ENCODE data around the gene UBE2A. TPM values are rescaled to one million over a fixed set of nuclear protein-coding genes. Genes with fewer than 3 reads are reported as not detected.

The UBE2A gene
- total and polyA plus RNA-seq, 8 donors, result 4.5 to 62.0 (median 34.4) TPM

DNA sequence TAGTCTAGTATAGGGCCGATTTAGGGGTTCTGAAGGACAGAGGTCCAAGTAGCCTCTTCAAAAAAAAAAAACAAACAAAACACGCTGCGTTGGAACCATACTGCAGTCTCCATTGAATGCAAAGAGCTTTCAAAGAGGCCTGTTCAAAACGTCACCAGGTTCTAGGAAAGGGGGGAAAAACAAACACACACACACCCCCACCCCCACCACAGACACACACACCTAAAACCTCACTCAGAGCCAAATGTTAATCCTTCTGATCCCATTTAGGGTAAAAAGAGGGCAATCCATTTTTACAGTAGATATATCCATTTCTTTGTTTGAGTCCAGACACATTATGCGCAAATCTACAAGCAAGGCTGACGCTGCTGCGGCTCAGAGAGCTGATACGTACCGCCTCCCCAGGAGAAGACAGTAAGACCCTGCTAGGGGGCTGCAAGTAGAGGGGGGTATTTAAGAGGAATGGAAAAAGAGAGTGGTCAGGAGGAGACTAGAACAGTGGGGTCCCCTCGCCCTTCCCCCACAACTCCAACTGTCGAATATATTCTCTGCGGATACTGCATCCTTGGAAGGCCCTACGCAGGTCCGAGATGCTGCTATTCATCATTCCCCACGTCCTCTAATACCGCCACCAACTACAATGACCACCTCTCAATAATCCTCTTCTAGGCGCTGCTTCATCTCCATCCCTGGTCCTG is 30.6 kb downstream of the UBE2A start:
- H3K36me3 ChIP-seq, result peaks cover 0 to 8% (median 0%) of the 10 kb centered on the region in 4 donors
- 8 to 45% (median 21%) methylated on average over 13 to 17 of the region's 17 CpGs for WGBS, 5 donors
- peak overlapping the region in 3 of 5 donors; percentile 86 to 92 (median 90) for H3K27ac ChIP-seq
- peak overlapping the region; percentile 65 to 72 (median 72) for H3K4me3 ChIP-seq
- intact Hi-C loops (cut with DNase I; ENCODE audit: low total_unique reads), result no loop called here
- H3K4me1 ChIP-seq, result peaks cover 0 to 17% (median 6%) of the 10 kb centered on the region in 4 donors
- H3K9me3 ChIP-seq, result no peaks in the 10 kb centered on the region
- TF ChIP-seq EP300 (IDR thresholded peaks at IDR 0.05) (no peak), POLR2AphosphoS5 (IDR thresholded peaks at IDR 0.05) (no peak), POLR2A (IDR thresholded peaks at IDR 0.05) (no peak)
- TF ChIP-seq, protein P1, sequence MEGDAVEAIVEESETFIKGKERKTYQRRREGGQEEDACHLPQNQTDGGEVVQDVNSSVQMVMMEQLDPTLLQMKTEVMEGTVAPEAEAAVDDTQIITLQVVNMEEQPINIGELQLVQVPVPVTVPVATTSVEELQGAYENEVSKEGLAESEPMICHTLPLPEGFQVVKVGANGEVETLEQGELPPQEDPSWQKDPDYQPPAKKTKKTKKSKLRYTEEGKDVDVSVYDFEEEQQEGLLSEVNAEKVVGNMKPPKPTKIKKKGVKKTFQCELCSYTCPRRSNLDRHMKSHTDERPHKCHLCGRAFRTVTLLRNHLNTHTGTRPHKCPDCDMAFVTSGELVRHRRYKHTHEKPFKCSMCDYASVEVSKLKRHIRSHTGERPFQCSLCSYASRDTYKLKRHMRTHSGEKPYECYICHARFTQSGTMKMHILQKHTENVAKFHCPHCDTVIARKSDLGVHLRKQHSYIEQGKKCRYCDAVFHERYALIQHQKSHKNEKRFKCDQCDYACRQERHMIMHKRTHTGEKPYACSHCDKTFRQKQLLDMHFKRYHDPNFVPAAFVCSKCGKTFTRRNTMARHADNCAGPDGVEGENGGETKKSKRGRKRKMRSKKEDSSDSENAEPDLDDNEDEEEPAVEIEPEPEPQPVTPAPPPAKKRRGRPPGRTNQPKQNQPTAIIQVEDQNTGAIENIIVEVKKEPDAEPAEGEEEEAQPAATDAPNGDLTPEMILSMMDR (IDR thresholded peaks at IDR 0.05), result no peak
- peak in 1 of 2 donors; percentile 19 for DNase-seq
- no peaks in the 10 kb centered on the region for H3K27me3 ChIP-seq

GRCh38 chrX:119605464-119606279 is 31.3 kb downstream of the UBE2A start:
- Histone ChIP-seq H3K4me3 (peak overlapping the region; percentile 65 to 72 (median 72)), H3K36me3 (peaks cover 0 to 8% (median 0%) of the 10 kb centered on the region in 4 donors), H3K4me1 (peaks cover 0 to 17% (median 6%) of the 10 kb centered on the region in 4 donors), H3K27ac (peak overlapping the region; percentile 46 to 92 (median 86)), H3K27me3 (no peaks in the 10 kb centered on the region), H3K9me3 (no peaks in the 10 kb centered on the region)
- intact Hi-C loops (cut with DNase I; ENCODE audit: low total_unique reads), result no loop called here
- no peak for TF ChIP-seq POLR2A (IDR thresholded peaks at IDR 0.05)
- no peak for TF ChIP-seq POLR2AphosphoS5 (IDR thresholded peaks at IDR 0.05)
- DNase-seq, result peak; percentile 40 to 70
- WGBS, 5 donors, result 0 to 41% (median 4%) methylated on average over 13 to 65 of the region's 68 CpGs

- Histone ChIP-seq H3K4me3 (peak within 1 kb of the TSS; percentile 65 to 72 (median 72)), H3K36me3 (peaks cover 0 to 2% (median 0%) of the 10 kb centered on the region in 4 donors), H3K4me1 (peaks cover 0 to 17% (median 6%) of the 10 kb centered on the region in 4 donors), H3K27ac (peak within 1 kb of the TSS; percentile 86 to 92 (median 88)), H3K9me3 (no peaks in the 10 kb centered on the region), H3K27me3 (no peaks in the 10 kb centered on the region)
- 1 to 44% (median 12%) methylated on average over 15 to 46 of the region's 46 CpGs for WGBS, 5 donors
- intact Hi-C loops (cut with DNase I; ENCODE audit: low total_unique reads), result no loop called here
- TF ChIP-seq, protein P1 (IDR thresholded peaks at IDR 0.05), result no peak
- TF ChIP-seq POLR2A (IDR thresholded peaks at IDR 0.05) (peak in 2 of 4 donors; percentile 21 to 71), POLR2AphosphoS5 (IDR thresholded peaks at IDR 0.05) (peak; percentile 78 to 95 (median 90)), EP300 (IDR thresholded peaks at IDR 0.05) (no peak)
- peak; percentile 93 to 97 for DNase-seq
Measured at GRCh38 chrX:119606280-119607017, 32.1 kb downstream of the UBE2A start, which contains the start of gene NKRF. TSS of gene NKRF (minus strand) at chrX:119606424.

DNA sequence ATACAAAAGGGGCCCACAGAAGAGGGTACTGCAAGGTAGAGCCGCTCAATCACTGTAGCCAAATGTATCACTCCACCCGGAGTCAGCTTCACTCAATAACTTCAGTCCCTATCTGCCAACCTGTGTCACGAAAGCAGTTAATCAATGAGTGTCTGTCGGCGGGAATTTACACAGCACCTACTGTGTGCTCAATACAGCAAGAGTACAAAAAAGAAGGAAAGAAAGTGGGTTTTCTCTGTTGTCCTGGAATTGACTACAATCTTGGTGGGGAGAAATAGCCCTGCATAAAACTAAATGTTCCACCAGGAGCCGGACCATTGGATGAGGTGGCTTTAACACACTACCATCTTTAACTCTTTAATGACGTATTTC is 32.6 kb downstream of the UBE2A start:
- no peaks in the 10 kb centered on the region for H3K9me3 ChIP-seq
- peaks cover 0 to 17% (median 6%) of the 10 kb centered on the region in 4 donors for H3K4me1 ChIP-seq
- WGBS, 5 donors, result 22 to 50% (median 34%) methylated on average over 7 of the region's 7 CpGs
- intact Hi-C loops (cut with DNase I; ENCODE audit: low total_unique reads), result no loop called here
- H3K27me3 ChIP-seq, result no peaks in the 10 kb centered on the region
- TF ChIP-seq POLR2AphosphoS5 (IDR thresholded peaks at IDR 0.05) (no peak), POLR2A (IDR thresholded peaks at IDR 0.05) (no peak), EP300 (IDR thresholded peaks at IDR 0.05) (no peak)
- TF ChIP-seq, protein P1 (IDR thresholded peaks at IDR 0.05), result no peak
- no peak for DNase-seq
- peak overlapping the region; percentile 86 to 92 (median 88) for H3K27ac ChIP-seq
- peak overlapping the region; percentile 65 to 72 (median 72) for H3K4me3 ChIP-seq
- no peaks in the 10 kb centered on the region for H3K36me3 ChIP-seq

Measured in stomach (tissue), 9 donors.